ENCODE data around the gene S100A16. TPM values are rescaled to one million over a fixed set of nuclear protein-coding genes. Genes with fewer than 3 reads are reported as not detected.

Gene S100A16, protein sequence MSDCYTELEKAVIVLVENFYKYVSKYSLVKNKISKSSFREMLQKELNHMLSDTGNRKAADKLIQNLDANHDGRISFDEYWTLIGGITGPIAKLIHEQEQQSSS
- total RNA-seq, result 386 and 391 TPM in 2 replicates

DNA sequence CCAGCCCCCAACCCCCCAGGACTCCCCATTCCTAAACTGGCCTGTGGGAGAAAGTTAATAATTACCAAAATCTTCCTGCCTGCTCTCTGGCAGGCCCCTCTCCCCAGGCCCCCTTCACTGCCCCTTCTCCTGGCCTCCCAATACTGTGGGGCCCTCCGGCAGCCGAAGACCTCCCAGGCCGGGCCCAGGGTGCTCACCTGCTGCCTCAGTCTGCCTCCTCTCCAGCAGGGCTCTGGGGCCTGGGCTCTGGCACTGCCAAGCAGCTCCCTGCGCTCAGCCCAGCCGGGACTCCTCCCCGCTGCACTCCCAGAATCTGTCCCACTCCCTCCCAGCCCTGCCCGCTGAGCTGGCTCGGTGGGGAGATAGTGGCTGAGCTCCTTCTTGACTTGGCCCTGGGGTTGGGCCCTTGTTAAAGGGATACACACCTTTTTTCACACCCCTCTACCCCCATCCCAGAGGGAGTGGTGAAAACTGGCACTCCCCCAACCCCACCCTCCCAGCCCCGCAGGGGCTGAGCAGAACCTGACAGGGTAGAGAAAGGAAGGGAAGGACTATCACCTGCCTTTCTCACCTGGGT lies at the start of gene S100A16:
TSS of gene S100A16 (minus strand) at position 383 of the 577 bp plus-strand sequence. CDS start 4,986 bp downstream, outside the sequence.

DNA sequence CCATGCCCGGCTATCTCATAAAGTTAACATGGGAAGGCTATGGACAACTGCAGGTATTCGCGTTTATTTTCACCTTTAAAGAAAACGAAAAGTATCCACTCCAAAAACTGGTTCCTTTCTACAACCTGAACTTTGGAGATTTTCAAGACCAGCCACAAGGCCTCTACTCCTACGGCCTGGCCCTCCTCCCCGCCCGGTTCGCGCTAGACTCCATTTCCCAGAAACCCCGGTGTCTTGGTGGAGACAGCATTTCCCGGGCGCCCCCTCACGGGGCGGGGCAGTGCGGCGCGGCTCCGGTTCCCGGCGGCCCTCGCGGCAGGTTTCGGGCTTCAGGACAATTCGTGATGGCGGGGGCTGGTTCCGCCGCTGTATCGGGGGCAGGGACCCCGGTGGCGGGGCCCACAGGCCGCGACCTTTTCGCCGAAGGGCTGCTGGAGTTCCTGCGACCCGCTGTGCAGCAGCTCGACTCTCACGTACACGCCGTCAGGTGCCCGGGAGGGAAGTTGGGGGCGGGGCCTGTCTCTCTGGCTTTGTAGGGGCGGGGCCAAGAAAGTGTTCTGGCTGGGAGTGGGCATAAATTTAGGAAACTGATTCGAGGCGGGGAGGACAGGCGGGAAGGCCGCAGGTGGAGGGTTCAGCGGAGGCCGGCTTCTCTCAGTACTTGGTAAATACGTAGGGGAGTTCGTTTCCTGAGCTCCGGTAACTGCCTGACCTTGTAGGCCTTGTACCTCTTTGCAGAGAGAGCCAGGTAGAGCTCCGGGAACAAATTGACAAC lies 45.6 kb upstream of the S100A16 start, which contains the start of gene SNAPIN:
TSS of gene SNAPIN (plus strand) at position 304 of the 775 bp plus-strand sequence. CDS start at position 345, 41 bp downstream.

DNA sequence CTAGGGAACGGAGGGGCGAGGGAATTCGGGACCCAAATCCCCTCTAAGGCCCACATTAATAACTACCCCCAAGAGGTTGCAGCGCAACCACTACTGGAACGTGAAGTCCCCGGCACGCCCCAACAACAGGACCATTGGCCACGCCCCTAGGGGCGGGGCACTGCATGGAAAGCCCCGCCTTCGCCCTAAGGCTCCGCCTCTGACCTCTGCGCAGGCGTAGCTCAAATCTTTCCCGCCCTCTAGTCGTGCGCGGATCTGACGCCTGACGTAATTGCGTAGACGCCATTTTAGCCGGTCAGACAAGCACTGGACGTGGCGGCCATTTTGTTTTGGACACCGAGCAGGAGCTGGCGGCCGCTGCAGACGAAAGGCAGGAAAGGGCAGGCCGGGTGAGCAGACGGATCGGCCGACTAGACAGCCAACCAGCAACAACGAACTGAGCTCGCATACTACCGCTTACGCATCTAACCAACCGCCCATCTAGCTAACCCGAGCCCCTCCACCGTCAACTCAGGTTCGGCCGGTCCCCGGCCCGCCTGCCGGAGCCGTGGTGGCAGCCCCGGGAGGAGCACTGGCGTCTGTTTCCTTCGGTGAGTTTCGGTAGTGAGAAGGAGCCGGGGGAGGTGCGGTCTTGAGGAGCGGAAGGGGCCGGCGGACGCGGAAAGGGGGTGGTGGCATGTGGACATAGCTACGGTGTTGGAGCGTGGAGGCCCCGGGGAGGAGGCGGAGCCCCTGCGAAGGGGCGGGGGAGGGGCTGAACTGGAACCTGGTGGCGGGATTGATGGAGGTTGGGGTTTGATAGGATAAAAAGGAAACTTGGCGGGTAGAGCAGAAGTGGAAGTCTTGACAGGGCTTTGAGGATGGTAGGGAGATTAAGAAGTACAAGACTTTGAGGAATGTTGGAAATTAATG lies 21.1 kb upstream of the S100A16 start, which contains the start of gene CHTOP:
TSS of gene CHTOP (plus strand) at position 313 of the 912 bp plus-strand sequence. CDS start 2,523 bp downstream, outside the sequence.

DNA sequence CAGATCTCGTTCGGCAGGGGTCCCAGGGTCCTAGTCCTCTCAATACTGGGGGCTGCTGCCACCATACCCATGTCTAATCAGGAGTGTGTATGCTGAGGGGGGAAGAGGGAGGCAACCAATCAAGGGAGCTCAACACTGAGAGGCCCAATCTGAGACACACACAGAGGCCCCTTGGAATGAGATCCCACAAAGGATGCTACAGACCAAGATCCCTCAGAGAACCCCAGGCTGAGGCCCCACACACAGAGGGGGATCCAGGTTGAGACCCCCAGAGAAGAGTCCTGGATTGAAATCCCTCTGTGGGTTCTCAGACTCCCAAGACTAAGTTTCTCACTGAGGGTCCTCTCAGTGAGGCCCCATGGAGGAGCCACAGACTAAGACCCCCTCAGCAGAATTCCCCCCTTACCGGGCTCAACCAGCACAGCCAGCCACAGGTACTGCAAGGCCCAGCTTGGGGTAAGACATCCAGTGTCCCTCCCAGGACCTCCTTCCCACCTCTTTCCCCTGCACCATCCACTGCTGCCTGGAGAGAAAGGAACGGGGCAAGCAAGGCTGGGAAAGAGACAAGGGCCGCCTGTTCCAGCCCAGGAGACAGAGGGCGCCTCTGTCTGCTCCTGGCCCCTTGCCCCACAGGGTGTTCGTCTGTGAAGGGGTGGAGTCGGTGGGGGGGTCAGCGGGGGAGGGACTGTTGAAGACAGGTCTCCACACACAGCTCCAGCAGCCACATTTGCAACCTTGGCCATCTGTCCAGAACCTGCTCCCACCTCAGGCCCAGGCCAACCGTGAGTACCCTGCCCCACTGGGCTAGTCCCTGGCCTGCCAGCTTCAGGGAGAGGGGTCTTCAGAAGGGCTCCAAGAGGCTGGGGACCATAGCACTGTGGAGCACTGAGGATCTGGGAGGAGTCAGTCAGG lies 15.0 kb upstream of the S100A16 start, which contains the start of gene S100A1:
TSS of gene S100A1 (plus strand) at position 720 of the 912 bp plus-strand sequence. CDS start 2,088 bp downstream, outside the sequence.

DNA sequence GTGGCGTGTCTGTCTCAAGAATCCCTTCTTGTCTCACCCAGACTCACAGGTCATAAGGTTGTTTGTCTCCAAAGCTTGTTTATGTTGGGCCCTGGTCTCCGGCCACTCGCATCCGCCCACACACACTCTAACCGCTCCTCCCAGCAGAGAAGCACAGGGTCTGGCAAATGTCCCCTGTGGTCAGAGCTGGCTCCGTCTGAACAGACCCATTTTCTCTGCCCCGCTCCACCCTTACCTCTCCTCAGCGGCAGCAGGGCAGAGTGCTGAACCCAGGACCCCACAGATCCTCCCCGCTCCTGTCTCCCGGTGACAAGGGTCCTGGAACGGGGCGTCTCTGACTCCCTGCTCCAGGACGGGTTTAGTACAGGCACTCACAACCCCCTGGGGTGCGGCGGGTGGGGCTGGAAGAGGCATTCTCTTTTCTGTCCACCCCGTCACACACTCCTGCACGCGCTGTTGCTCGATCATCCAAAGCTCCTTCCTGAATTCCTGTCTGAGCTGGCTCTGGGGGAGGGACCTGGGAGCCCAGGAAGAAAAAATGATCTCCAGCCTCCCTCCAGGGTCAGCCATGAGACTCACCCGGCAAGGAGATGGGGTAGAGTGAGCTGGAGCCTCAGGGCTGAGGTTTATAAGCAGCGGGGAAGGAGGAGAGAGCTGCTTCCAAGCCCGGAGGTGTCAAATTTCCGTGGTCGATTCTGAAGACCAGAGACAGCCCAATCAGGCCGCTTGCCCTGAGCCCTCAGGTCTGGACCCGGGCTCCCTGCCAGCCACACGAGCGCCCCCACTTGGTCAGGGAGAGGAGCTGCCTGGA lies 14.2 kb upstream of the S100A16 start, which contains the start of gene S100A13:
TSS of gene S100A13 (minus strand) at position 602 of the 811 bp plus-strand sequence. CDS start 1,033 bp downstream, outside the sequence.

DNA sequence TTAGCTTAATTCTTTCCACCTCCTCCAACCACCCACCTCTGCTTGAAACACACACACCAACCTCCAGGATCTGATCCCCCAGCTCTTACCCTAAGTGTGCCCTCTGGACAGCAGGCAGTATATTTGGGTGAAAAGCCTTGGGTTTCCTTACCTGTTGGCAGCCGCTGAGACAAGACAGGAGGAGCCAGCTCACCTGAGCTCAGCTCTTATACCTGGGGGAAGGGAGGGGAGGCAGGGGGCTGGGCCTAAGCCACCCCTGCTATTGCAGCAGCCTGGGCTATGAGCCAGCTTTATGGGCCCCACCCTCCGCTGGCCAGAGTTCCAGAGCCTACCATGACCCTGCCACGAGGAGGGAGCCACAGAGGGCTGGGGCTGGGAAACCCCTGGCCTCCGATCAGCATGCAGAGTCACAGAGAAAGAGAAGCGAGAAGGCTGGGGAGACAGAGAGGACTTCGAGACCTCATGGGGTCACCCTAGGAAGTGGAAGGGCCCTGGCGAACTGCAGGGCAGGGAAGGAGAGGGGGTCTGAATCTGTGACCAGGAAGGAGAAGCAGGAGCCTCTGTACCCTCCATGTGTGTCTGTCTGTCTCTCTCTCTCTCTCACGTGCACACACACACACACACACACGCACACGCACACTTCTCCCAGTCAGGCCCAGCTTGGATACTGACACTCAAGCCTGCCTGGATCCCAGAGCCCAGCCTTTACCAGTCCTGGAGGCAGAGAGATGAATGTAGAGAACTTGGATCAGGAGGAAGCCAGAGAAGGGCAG lies 3.4 kb upstream of the S100A16 start, which contains the start of gene S100A14:
TSS of gene S100A14 (minus strand) at position 182 of the 773 bp plus-strand sequence. CDS start 467 bp downstream, outside the sequence.

DNA sequence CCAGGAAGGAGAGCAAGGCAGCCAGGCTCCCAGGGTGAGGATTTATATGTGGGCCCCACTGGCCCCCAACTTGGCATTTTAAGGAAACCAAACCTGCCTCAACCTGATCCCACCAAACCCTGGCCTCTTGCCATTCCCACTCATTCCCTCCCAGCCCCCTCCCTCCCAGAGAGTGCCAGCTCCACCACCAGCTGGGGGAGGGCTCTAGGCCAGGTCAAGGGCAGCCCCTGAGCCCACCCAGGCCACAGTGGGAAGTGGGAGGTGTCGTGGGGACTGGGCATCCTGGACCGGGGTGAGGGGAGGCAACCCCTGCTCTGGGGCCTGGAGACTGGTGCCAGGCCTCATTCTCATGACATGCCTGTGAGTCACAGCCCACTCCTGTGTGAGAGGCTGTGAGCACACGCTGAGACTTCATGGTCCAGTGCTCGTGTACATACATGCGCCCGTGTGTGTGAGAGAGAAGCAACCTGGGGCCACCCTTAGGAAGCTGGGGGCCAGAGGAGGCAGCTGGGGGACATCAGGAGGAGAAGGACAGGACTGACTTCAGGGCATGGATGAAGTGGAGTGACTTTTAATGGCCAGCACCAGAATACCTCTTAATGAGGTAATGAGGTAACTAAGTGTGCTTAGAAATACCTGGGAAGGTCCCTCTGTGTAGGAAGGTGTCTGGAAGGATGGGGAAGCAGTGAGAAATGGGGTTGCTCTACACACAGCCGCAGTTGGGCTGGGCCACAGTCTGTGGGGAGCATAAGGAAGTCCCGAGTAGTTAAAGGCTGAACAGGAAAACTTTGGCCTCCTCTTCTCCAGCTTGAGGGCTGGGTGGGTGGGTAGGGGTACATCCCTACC lies 47.2 kb downstream of the S100A16 start, which contains the start of gene S100A2:
TSS of gene S100A2 (minus strand) at position 316 of the 846 bp plus-strand sequence. CDS start 1,967 bp downstream, outside the sequence.

Other genes with a start within 250 kb of the S100A16 start
- not detected in 2 replicates for gene S100A12, start 237.5 kb downstream of the S100A16 start, total RNA-seq
- not detected in 2 replicates for gene S100A8, start 222.1 kb downstream of the S100A16 start, total RNA-seq
- gene S100A7A, start 196.6 kb downstream of the S100A16 start, total RNA-seq, result not detected in 2 replicates
- not detected in 2 replicates for gene S100A7, start 152.5 kb downstream of the S100A16 start, total RNA-seq
- 1,607 and 1,644 TPM in 2 replicates for gene S100A6, start 77.1 kb downstream of the S100A16 start, total RNA-seq
- 1.3 TPM in 1 of 2 replicates, not detected in the other for gene S100A5, start 72.2 kb downstream of the S100A16 start, total RNA-seq
- gene S100A4, start 67.3 kb downstream of the S100A16 start, total RNA-seq, result 108 and 141 TPM in 2 replicates
- 11.6 and 12.1 TPM in 2 replicates for gene S100A3, start 63.9 kb downstream of the S100A16 start, total RNA-seq
- 4.5 and 10.8 TPM in 2 replicates for gene S100A2, start 47.3 kb downstream of the S100A16 start, total RNA-seq
- 0.34 TPM in 1 of 2 replicates, not detected in the other for gene S100A14, start 3.2 kb upstream of the S100A16 start, total RNA-seq
- gene S100A13, start 14.4 kb upstream of the S100A16 start, total RNA-seq, result 170 and 175 TPM in 2 replicates
- 0.15 TPM in 1 of 2 replicates, not detected in the other for gene S100A1, start 15.3 kb upstream of the S100A16 start, total RNA-seq
- gene CHTOP, start 20.9 kb upstream of the S100A16 start, total RNA-seq, result 40.5 and 43.7 TPM in 2 replicates
- gene SNAPIN, start 45.6 kb upstream of the S100A16 start, total RNA-seq, result 68.4 and 72.1 TPM in 2 replicates
- gene ILF2, start 57.9 kb upstream of the S100A16 start, total RNA-seq, result 271 and 295 TPM in 2 replicates
- gene NPR1, start 65.6 kb upstream of the S100A16 start, total RNA-seq, result under 0.01 and 0.15 TPM in 2 replicates
- 24.9 and 25.0 TPM in 2 replicates for gene INTS3, start 114.9 kb upstream of the S100A16 start, total RNA-seq
- 6.2 and 10.1 TPM in 2 replicates for gene SLC27A3, start 162.3 kb upstream of the S100A16 start, total RNA-seq